Daoy (cell line): ENCODE data around the gene ATP5MK. TPM values are rescaled to one million over a fixed set of nuclear protein-coding genes. Genes with fewer than 3 reads are reported as not detected.
"Not testable (repeated sequence)": the region's sequence is repeated elsewhere in the genome, so short reads cannot be mapped to it uniquely, and the experiment has no call there.

ENCODE experiments used
- DNase-seq: peaks from one replicate; pipeline ENCODE4 v3.0.0-alpha.2; 2015; ENCODE audit warnings: low read depth
- total RNA-seq: library from RNA; depleted of rRNA; stranded (reverse); fragments of >200 nt; shearing (Covaris generic); gene quantifications from 2 replicates; pipeline ENCODE4 v1.2.3, GENCODE V29; 2014; rRNA removed

The ATP5MK gene
- total RNA-seq = 588 and 606 TPM in 2 replicates

GRCh38 chr10:103396067-103396788, at the start of gene ATP5MK, which contains the start of gene PDCD11:
Gene ATP5MK (minus strand): TSS chr10:103396475. CDS start chr10:103392457, 4,018 bp downstream.
Gene PDCD11 (plus strand): TSS chr10:103396626. CDS start chr10:103398427, 1,801 bp downstream.
- peak; percentile 96 for DNase-seq

- no peak for DNase-seq
Measured at GRCh38 chr10:103445366-103445765, 49.1 kb upstream of the ATP5MK start.

- DNase-seq = no peak
Measured at GRCh38 chr10:103444478-103444877, 48.2 kb upstream of the ATP5MK start.

GRCh38 chr10:103443475-103444185, 47.4 kb upstream of the ATP5MK start:
- no peak for DNase-seq

GRCh38 chr10:103442031-103442461, 45.8 kb upstream of the ATP5MK start:
- DNase-seq = peak; percentile 41

- no peak for DNase-seq
Measured at GRCh38 chr10:103441611-103442010, 45.3 kb upstream of the ATP5MK start.

GRCh38 chr10:103441206-103441605, 44.9 kb upstream of the ATP5MK start:
- DNase-seq = no peak

GRCh38 chr10:103440416-103440815, 44.1 kb upstream of the ATP5MK start:
- DNase-seq = no peak

GRCh38 chr10:103439776-103440175, 43.5 kb upstream of the ATP5MK start:
- DNase-seq = no peak

GRCh38 chr10:103433858-103434257, 37.6 kb upstream of the ATP5MK start:
- DNase-seq = no peak

GRCh38 chr10:103431902-103432301, 35.6 kb upstream of the ATP5MK start:
- no peak for DNase-seq

- no peak for DNase-seq
Measured at GRCh38 chr10:103429647-103430046, 33.4 kb upstream of the ATP5MK start.

GRCh38 chr10:103428989-103429643, 32.8 kb upstream of the ATP5MK start:
- no peak for DNase-seq

GRCh38 chr10:103427866-103428265, 31.6 kb upstream of the ATP5MK start:
- DNase-seq = no peak

- DNase-seq = no peak
Measured at GRCh38 chr10:103423748-103424147, 27.5 kb upstream of the ATP5MK start.

- DNase-seq = no peak
Measured at GRCh38 chr10:103419101-103419500, 22.8 kb upstream of the ATP5MK start.

- no peak for DNase-seq
Measured at GRCh38 chr10:103417601-103418000, 21.3 kb upstream of the ATP5MK start.

GRCh38 chr10:103417148-103417469, 20.8 kb upstream of the ATP5MK start:
- not testable (repeated sequence) for DNase-seq

- DNase-seq = peak; percentile 33
Measured at GRCh38 chr10:103416436-103417147, 20.3 kb upstream of the ATP5MK start.

GRCh38 chr10:103415581-103415980, 19.3 kb upstream of the ATP5MK start:
- no peak for DNase-seq

- no peak for DNase-seq
Measured at GRCh38 chr10:103413564-103413963, 17.3 kb upstream of the ATP5MK start.
